Measurements from ENCODE around the gene MIPOL1.
A peak's percentile ranks its signal among the peaks of the same experiment; 100 is the strongest.
"Not testable (repeated sequence)": the region's sequence is repeated elsewhere in the genome, so short reads cannot be mapped to it uniquely, and the experiment has no call there.

The MIPOL1 gene

GRCh38 chr14:37236044-37236443, 38.3 kb downstream of the MIPOL1 start:
- not testable (repeated sequence) for DNase-seq

- DNase-seq: no peak
Measured at GRCh38 chr14:37237094-37237493, 39.4 kb downstream of the MIPOL1 start.

- no peak for DNase-seq
Measured at GRCh38 chr14:37237735-37238200, 40.0 kb downstream of the MIPOL1 start.

- DNase-seq: no peak
Measured at GRCh38 chr14:37241198-37241597, 43.5 kb downstream of the MIPOL1 start.

GRCh38 chr14:37246427-37246829, 48.7 kb downstream of the MIPOL1 start:
- DNase-seq: peak; percentile 2

- no peak for DNase-seq
Measured at GRCh38 chr14:37247791-37248461, 50.2 kb downstream of the MIPOL1 start.

GRCh38 chr14:37251775-37252174, 54.0 kb downstream of the MIPOL1 start:
- DNase-seq: no peak

- no peak for DNase-seq
Measured at GRCh38 chr14:37252434-37252833, 54.7 kb downstream of the MIPOL1 start.

GRCh38 chr14:37253905-37254304, 56.2 kb downstream of the MIPOL1 start:
- no peak for DNase-seq

- no peak for DNase-seq
Measured at GRCh38 chr14:37254411-37254947, 56.7 kb downstream of the MIPOL1 start.

GRCh38 chr14:37257501-37258070, 59.8 kb downstream of the MIPOL1 start:
- no peak for DNase-seq

GRCh38 chr14:37262649-37263048, 64.9 kb downstream of the MIPOL1 start:
- DNase-seq: no peak

GRCh38 chr14:37263656-37264236, 66.0 kb downstream of the MIPOL1 start:
- no peak for DNase-seq

GRCh38 chr14:37268788-37269187, 71.1 kb downstream of the MIPOL1 start:
- DNase-seq: no peak

GRCh38 chr14:37270629-37271028, 72.9 kb downstream of the MIPOL1 start:
- DNase-seq: no peak

GRCh38 chr14:37272569-37272968, 74.8 kb downstream of the MIPOL1 start:
- DNase-seq: no peak

GRCh38 chr14:37274652-37275051, 76.9 kb downstream of the MIPOL1 start:
- DNase-seq: no peak

- no peak for DNase-seq
Measured at GRCh38 chr14:37275963-37276362, 78.2 kb downstream of the MIPOL1 start.

GRCh38 chr14:37278636-37279538, 81.2 kb downstream of the MIPOL1 start:
- DNase-seq: no peak

- DNase-seq: no peak
Measured at GRCh38 chr14:37279818-37280217, 82.1 kb downstream of the MIPOL1 start.

- no peak for DNase-seq
Measured at GRCh38 chr14:37284760-37285159, 87.0 kb downstream of the MIPOL1 start.

- no peak for DNase-seq
Measured at GRCh38 chr14:37285220-37285619, 87.5 kb downstream of the MIPOL1 start.

GRCh38 chr14:37289688-37290087, 92.0 kb downstream of the MIPOL1 start:
- no peak for DNase-seq
